Activated naive CD8-positive, alpha-beta T cell treated with anti-CD3 and anti-CD28 coated beads for 36 hours (primary cell): ENCODE data around the gene KCTD14. TPM values are rescaled to one million over a fixed set of nuclear protein-coding genes. Genes with fewer than 3 reads are reported as not detected.
"Not testable (repeated sequence)": the region's sequence is repeated elsewhere in the genome, so short reads cannot be mapped to it uniquely, and the experiment has no call there.

ENCODE experiments used
- DNase-seq: peaks from one replicate; pipeline ENCODE4 v3.0.0; 2021
- H3K27ac Mint-ChIP-seq: one replicate; pipeline ENCODE4 v1.8.0; 2022; ENCODE audit warnings: mild to moderate bottlenecking, moderate library complexity, mixed read lengths
- H3K27me3 Mint-ChIP-seq: one replicate; pipeline ENCODE4 v1.8.0; 2022; ENCODE audit warnings: mild to moderate bottlenecking, mixed read lengths
- H3K36me3 Mint-ChIP-seq: one replicate; pipeline ENCODE4 v1.8.0; 2021; ENCODE audit warnings: mild to moderate bottlenecking, mixed read lengths
- H3K4me1 Mint-ChIP-seq: one replicate; pipeline ENCODE4 v1.8.0; 2021; ENCODE audit warnings: mixed read lengths
- H3K4me3 Mint-ChIP-seq: one replicate; pipeline ENCODE4 v1.8.0; 2022; ENCODE audit warnings: mild to moderate bottlenecking, moderate library complexity, mixed read lengths
- H3K9me3 Mint-ChIP-seq: one replicate; pipeline ENCODE4 v1.8.0; 2022; ENCODE audit warnings: mixed read lengths
- total RNA-seq, 2 experiments: library from RNA; stranded (reverse); gene quantifications; one replicate each; pipeline ENCODE4 v1.2.3, GENCODE V29; 2021

Gene KCTD14
- total RNA-seq, 2 experiments from 2014 or later: 0.12 to 0.50 TPM

- H3K4me1 Mint-ChIP-seq: peaks cover 11% of the 10 kb centered on the region
- DNase-seq: no peak
- H3K9me3 Mint-ChIP-seq: no peaks in the 10 kb centered on the region
- H3K4me3 Mint-ChIP-seq: no peak overlapping the region
- H3K36me3 Mint-ChIP-seq: no peaks in the 10 kb centered on the region
- no peak overlapping the region for H3K27ac Mint-ChIP-seq
- H3K27me3 Mint-ChIP-seq: no peaks in the 10 kb centered on the region
These were observed 15.7 kb upstream of the KCTD14 start for GRCh38 chr11:78038697-78039313.

DNA sequence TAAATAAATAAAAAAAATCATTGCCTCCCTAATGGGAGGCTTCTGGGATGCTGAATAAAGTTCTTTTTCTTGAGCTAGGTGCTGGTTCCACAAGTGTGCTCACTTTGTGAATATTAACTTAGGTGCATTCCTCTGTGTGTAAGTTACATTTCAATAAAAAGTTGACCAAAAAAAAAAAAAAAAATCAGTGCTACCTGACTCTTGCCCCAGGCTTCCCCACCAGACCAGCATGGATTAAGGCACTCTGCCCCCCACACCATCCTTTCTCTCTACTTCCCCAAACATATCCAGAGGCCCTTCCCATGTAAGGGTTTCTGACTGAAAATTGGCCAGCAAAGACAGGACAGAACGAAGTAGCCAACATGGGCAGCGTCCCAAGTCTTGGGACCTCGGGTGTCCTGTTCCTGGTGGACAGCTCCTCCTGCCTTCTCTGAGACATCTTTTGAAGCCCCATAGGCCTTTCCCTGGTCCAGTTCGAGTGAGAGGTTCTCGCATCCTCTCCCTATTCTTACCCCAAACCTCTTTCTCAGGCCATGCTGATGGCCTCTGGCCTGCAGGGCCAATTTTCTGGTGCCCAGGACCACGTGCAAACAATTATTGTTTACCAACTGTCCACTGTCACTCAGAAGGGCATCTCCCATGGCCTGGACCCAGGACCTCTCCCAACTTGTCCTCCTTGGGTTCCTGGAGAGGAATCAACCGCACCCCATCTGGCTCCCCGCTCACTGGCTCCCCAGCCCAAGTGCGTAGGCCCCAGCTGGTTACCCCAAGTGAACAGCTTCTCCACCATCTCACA is 14.9 kb upstream of the KCTD14 start:
- Mint-ChIP-seq H3K9me3 (no peaks in the 10 kb centered on the region), H3K27me3 (no peaks in the 10 kb centered on the region), H3K27ac (no peak overlapping the region), H3K4me1 (peaks cover 10% of the 10 kb centered on the region), H3K4me3 (no peak overlapping the region), H3K36me3 (no peaks in the 10 kb centered on the region)
- DNase-seq: no peak

DNA sequence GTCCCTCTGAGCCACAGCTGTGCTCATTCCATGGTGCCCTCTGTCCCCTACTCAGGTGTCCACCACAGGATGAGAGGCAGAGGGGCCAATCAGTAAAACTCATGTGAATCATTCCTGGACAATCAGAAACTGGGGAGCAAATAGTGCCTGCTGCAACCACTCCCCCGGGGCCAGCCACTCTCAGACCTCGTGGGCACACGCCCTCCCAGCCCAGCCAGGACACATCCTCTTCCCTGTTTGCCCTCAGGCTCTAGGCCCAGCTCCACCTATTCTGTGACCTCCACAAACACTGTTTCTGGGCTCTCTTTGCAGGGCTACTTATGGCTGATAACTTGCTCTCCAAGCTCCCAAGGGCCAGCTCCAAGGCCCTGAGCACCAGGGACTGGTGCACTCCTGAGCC is 14.0 kb upstream of the KCTD14 start:
- no peaks in the 10 kb centered on the region for H3K36me3 Mint-ChIP-seq
- peaks cover 10% of the 10 kb centered on the region for H3K4me1 Mint-ChIP-seq
- H3K4me3 Mint-ChIP-seq: no peak overlapping the region
- H3K27me3 Mint-ChIP-seq: no peaks in the 10 kb centered on the region
- DNase-seq: no peak
- no peaks in the 10 kb centered on the region for H3K9me3 Mint-ChIP-seq
- H3K27ac Mint-ChIP-seq: no peak overlapping the region

GRCh38 chr11:78036313-78036712 is 13.2 kb upstream of the KCTD14 start:
- DNase-seq: no peak
- no peaks in the 10 kb centered on the region for H3K9me3 Mint-ChIP-seq
- no peak overlapping the region for H3K4me3 Mint-ChIP-seq
- H3K4me1 Mint-ChIP-seq: peaks cover 10% of the 10 kb centered on the region
- no peaks in the 10 kb centered on the region for H3K36me3 Mint-ChIP-seq
- no peaks in the 10 kb centered on the region for H3K27me3 Mint-ChIP-seq
- no peak overlapping the region for H3K27ac Mint-ChIP-seq

DNA sequence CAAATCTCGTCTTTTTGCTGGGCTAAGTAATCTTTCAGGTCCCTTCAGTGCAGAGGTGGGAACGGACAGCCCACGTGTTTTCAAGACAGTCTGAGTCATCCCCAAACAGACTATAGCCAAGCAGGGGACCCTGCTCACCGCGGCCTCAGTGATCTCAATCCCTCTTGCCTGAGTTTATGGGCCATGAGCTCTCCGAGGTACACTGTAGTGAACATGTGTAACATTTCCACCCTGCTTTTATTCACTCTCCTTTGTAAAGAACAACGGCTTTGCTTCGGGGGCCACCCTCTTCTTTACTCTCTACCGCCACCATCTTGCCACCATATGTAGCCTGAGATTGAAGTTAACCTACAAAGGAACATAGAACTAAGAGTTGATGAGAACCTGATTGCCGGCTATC is 11.5 kb upstream of the KCTD14 start:
- no peaks in the 10 kb centered on the region for H3K36me3 Mint-ChIP-seq
- no peaks in the 10 kb centered on the region for H3K27me3 Mint-ChIP-seq
- H3K27ac Mint-ChIP-seq: no peak overlapping the region
- DNase-seq: no peak
- peaks cover 2% of the 10 kb centered on the region for H3K4me1 Mint-ChIP-seq
- H3K4me3 Mint-ChIP-seq: no peak overlapping the region
- no peaks in the 10 kb centered on the region for H3K9me3 Mint-ChIP-seq

- Mint-ChIP-seq H3K36me3 (no peaks in the 10 kb centered on the region), H3K9me3 (no peaks in the 10 kb centered on the region)
These were observed 10.0 kb upstream of the KCTD14 start for GRCh38 chr11:78033040-78033439.

GRCh38 chr11:78032090-78032489 is 9.0 kb upstream of the KCTD14 start:
- Mint-ChIP-seq H3K36me3 (no peaks in the 10 kb centered on the region), H3K27me3 (no peaks in the 10 kb centered on the region), H3K9me3 (no peaks in the 10 kb centered on the region), H3K4me3 (no peak overlapping the region), H3K27ac (no peak overlapping the region), H3K4me1 (no peaks in the 10 kb centered on the region)
- DNase-seq: no peak

More at GRCh38 chr11:78033040-78033439, 10.0 kb upstream of the KCTD14 start:
- no peak overlapping the region for H3K27ac Mint-ChIP-seq
- no peaks in the 10 kb centered on the region for H3K27me3 Mint-ChIP-seq
- DNase-seq: no peak
- H3K4me3 Mint-ChIP-seq: no peak overlapping the region
- no peaks in the 10 kb centered on the region for H3K4me1 Mint-ChIP-seq

DNA sequence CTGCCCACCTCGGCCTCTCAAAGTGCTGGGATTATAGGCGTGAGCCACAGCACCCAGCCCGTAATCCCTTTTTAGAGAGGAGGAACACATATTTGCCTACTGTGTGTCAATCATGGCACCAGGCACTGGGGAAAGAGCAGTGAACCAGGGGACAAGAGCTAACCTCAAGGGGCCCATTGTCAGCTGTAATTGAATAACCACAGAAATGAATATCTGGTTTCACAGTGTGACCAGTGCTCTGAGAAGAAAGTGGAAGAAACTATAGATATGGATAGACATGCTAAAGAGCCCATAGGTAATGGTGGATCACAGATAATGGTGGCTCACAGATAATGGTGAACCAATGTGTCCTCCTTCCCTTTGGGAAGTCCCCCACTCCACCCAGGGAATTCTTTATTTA is 8.6 kb upstream of the KCTD14 start:
- Mint-ChIP-seq H3K36me3 (no peaks in the 10 kb centered on the region), H3K9me3 (no peaks in the 10 kb centered on the region), H3K27me3 (no peaks in the 10 kb centered on the region), H3K4me3 (no peak overlapping the region), H3K27ac (no peak overlapping the region), H3K4me1 (no peaks in the 10 kb centered on the region)
- no peak for DNase-seq

DNA sequence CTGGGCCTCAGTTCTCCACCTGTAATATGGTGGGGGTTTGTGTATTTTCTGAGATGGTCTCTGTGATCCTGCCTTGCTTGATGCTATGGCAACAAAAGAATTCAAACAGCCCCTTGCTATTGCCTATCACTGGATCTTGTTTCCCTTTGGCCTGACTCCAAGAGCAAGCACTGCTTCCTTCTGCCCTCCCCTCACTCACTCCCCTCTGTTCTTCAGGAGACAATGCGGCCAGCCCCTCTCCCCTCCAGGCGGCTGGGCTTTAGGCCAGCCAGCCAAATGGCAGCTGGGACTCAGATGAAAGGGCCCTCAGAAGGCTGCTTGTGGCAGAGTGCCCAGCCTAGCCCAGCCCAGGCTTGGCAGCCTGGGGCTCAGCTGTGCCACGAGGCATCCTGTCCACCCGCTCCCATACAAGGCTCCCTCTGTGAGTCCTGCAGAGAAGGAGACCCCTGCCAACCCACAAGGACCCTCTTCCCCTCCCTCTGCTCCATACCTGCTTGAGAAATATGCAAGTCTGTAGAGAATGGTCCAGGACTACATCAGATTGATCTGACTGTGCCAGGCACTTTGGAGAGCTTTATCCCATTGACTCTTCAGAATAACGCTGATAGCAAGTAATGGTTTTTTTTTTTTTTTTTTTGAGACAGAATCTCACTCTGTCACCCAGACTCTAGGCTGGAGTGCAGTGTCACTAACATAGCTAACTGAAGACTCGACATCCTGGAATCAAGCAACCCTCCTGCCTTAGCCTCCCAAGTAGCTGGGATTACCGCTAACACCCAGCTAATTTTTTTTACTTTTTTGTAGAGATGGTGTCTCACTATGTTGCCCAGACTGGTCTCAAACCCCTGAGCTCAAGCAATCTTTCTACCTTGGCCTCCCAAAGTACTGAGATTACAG is 7.6 kb upstream of the KCTD14 start:
- Mint-ChIP-seq H3K4me3 (no peak overlapping the region), H3K27me3 (no peaks in the 10 kb centered on the region), H3K27ac (no peak overlapping the region), H3K9me3 (no peaks in the 10 kb centered on the region), H3K4me1 (no peaks in the 10 kb centered on the region), H3K36me3 (no peaks in the 10 kb centered on the region)
- DNase-seq: no peak

DNA sequence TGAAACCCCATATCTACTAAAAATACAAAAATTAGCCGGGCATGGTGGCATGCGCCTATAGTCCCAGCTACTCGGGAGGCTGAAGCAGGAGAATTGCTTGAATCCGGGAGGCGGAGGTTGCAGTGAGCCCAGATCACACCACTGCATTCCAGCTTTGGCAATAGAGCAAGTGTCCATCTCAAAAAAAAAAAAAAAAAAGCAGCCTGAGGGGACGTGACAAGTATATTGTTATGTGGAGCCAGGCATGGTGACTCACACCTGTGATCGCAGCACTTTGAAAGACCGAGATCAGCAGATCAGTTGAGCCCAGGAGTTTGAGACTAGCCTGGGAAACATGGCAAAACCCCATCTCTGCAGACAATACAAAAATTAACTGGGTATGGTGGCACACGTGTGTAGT is 5.3 kb upstream of the KCTD14 start:
- H3K36me3 Mint-ChIP-seq, H3K27ac Mint-ChIP-seq, H3K27me3 Mint-ChIP-seq: not testable (repeated sequence)

GRCh38 chr11:78027759-78028158 is 4.7 kb upstream of the KCTD14 start:
- no peaks in the 10 kb centered on the region for H3K36me3 Mint-ChIP-seq
- no peak overlapping the region for H3K4me3 Mint-ChIP-seq
- no peak overlapping the region for H3K27ac Mint-ChIP-seq
- no peaks in the 10 kb centered on the region for H3K9me3 Mint-ChIP-seq
- DNase-seq: no peak
- H3K4me1 Mint-ChIP-seq: no peaks in the 10 kb centered on the region
- peaks cover 14% of the 10 kb centered on the region for H3K27me3 Mint-ChIP-seq

More for the DNA sequence above, 5.3 kb upstream of the KCTD14 start:
- not testable (repeated sequence) for H3K4me3 Mint-ChIP-seq, DNase-seq, H3K4me1 Mint-ChIP-seq, H3K9me3 Mint-ChIP-seq

- Mint-ChIP-seq H3K4me1 (no peaks in the 10 kb centered on the region), H3K9me3 (no peaks in the 10 kb centered on the region), H3K4me3 (no peak overlapping the region), H3K36me3 (no peaks in the 10 kb centered on the region), H3K27ac (no peak overlapping the region), H3K27me3 (peaks cover 25% of the 10 kb centered on the region)
- DNase-seq: no peak
These were observed 2.3 kb upstream of the KCTD14 start for GRCh38 chr11:78025378-78025777.

DNA sequence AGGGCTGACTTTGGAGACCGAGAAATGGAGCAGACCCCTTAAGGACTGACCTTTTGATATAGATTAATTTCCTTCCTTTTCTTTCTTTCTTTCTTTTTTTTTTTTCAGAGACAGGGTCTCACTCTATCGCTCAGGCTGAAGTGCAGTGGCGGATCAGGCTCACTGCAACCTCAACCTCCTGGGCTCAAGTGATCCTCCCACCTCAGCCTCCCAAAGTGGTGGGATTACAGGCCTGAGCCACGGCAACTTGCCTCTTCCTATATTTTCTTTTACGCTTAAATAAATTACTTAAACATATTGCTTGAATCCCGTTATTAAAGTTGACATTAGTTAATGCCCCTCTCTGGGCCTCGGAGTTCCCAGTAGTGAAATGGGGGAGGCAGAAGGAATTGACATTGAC is 350 bp upstream of the KCTD14 start:
- Mint-ChIP-seq H3K4me3 (no peak overlapping the region), H3K27me3 (peaks cover 25% of the 10 kb centered on the region), H3K36me3 (no peaks in the 10 kb centered on the region), H3K4me1 (no peaks in the 10 kb centered on the region), H3K27ac (no peak overlapping the region), H3K9me3 (no peaks in the 10 kb centered on the region)
- no peak for DNase-seq

DNA sequence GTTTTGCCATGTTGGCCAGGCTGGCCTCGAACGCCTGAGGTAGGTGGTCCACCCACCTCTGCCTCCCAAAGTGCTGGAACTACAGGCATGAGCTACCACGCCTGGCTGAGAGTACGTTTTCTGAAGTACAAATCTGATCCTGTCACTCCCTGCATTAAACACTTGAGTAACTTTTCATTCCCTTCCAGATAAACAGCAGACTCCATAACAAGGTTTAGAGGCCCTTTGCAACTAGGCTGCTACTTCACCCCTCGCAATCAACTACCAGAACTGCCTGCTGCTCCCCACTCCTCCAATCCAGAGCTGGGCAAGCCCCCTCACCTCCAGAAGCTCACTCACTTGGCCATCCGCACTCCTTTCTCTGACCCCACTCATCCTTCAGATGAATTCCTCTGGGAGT is 1.5 kb downstream of the KCTD14 start:
- Mint-ChIP-seq H3K9me3 (no peaks in the 10 kb centered on the region), H3K36me3 (no peaks in the 10 kb centered on the region), H3K4me1 (no peaks in the 10 kb centered on the region), H3K4me3 (no peak overlapping the region), H3K27ac (no peak overlapping the region), H3K27me3 (peaks cover 25% of the 10 kb centered on the region)
- DNase-seq: no peak

- peaks cover 25% of the 10 kb centered on the region for H3K27me3 Mint-ChIP-seq
- no peak overlapping the region for H3K27ac Mint-ChIP-seq
These were observed 2.8 kb downstream of the KCTD14 start for GRCh38 chr11:78020246-78020645.

More at GRCh38 chr11:78020246-78020645, 2.8 kb downstream of the KCTD14 start:
- Mint-ChIP-seq H3K4me3 (no peak overlapping the region), H3K9me3 (no peaks in the 10 kb centered on the region), H3K36me3 (no peaks in the 10 kb centered on the region), H3K4me1 (no peaks in the 10 kb centered on the region)
- DNase-seq: no peak
